ENCODE data around the gene GNG4.
A peak's percentile ranks its signal among the peaks of the same experiment; 100 is the strongest.
"Not testable (repeated sequence)": the region's sequence is repeated elsewhere in the genome, so short reads cannot be mapped to it uniquely, and the experiment has no call there.

Gene GNG4

GRCh38 chr1:235650341-235651169 lies 971 bp upstream of the GNG4 start:
- no peak for DNase-seq

GRCh38 chr1:235648954-235649367 lies 623 bp downstream of the GNG4 start:
- peak in 2 of 58 donors; percentile 16 to 18 for DNase-seq

GRCh38 chr1:235648407-235648907 lies 1.1 kb downstream of the GNG4 start:
- peak in 1 of 58 donors; percentile 14 for DNase-seq

- not testable (repeated sequence) for DNase-seq
Measured at GRCh38 chr1:235647537-235647936, 2.0 kb downstream of the GNG4 start.

- no peak for DNase-seq
Measured at GRCh38 chr1:235646463-235646862, 3.1 kb downstream of the GNG4 start.

- DNase-seq = no peak
Measured at GRCh38 chr1:235644693-235645305, 4.8 kb downstream of the GNG4 start.

- no peak for DNase-seq
Measured at GRCh38 chr1:235643837-235644692, 5.5 kb downstream of the GNG4 start.

GRCh38 chr1:235642943-235643371 lies 6.6 kb downstream of the GNG4 start:
- DNase-seq = no peak

- DNase-seq = no peak
Measured at GRCh38 chr1:235642011-235642942, 7.3 kb downstream of the GNG4 start.

- DNase-seq = no peak
Measured at GRCh38 chr1:235640580-235640979, 9.0 kb downstream of the GNG4 start.

GRCh38 chr1:235639226-235640205 lies 10.1 kb downstream of the GNG4 start:
- no peak for DNase-seq

- not testable (repeated sequence) for DNase-seq
Measured at GRCh38 chr1:235638612-235639011, 11.0 kb downstream of the GNG4 start.

- no peak for DNase-seq
Measured at GRCh38 chr1:235637756-235638534, 11.6 kb downstream of the GNG4 start.

- no peak for DNase-seq
Measured at GRCh38 chr1:235635938-235636662, 13.5 kb downstream of the GNG4 start.

- no peak for DNase-seq
Measured at GRCh38 chr1:235632506-235633401, 16.8 kb downstream of the GNG4 start.

GRCh38 chr1:235631816-235632215 lies 17.8 kb downstream of the GNG4 start:
- no peak for DNase-seq

Data from anterior cingulate cortex (tissue), 58 donors.